SW480 (cell line): Measurements from ENCODE around the gene SLC10A3.

Experiments used
- DNase-seq: peaks from one replicate; pipeline ENCODE4 v3.0.0-alpha.2; 2016; ENCODE audit warnings: low spot score

Gene SLC10A3

GRCh38 chrX:154437971-154438893 lies 52.2 kb downstream of the SLC10A3 start:
- DNase-seq = no peak
